ENCODE data around the gene ZNF891. TPM values are rescaled to one million over a fixed set of nuclear protein-coding genes. Genes with fewer than 3 reads are reported as not detected.

The ZNF891 gene
- total and polyA plus RNA-seq, 2 of the 13 experiments (the other 11 are each of a cell fraction or from before 2014, with no cell fraction given), result 1.3 to 2.1 TPM

- TF ChIP-seq ZNF281 (CRISPR knock-in tag; IDR thresholded peaks at IDR 0.05; ENCODE audit: borderline replicate concordance) (peak; percentile 50; the same call in 1 of the 2 replicates), PATZ1 (CRISPR knock-in tag; IDR thresholded peaks at IDR 0.05) (peak; percentile 36; the same call in 1 of the 2 replicates), ZNF337 (CRISPR knock-in tag; IDR thresholded peaks at IDR 0.05; ENCODE audit: borderline replicate concordance, low read depth) (no peak), ZMYM4 (CRISPR knock-in tag; IDR thresholded peaks at IDR 0.05) (peak; percentile 93), KLF16 (CRISPR knock-in tag; IDR thresholded peaks at IDR 0.05) (peak in 1 of 2 experiments; percentile 87; a peak in 2 of 4 replicates), SETDB1 (CRISPR knock-in tag; IDR thresholded peaks at IDR 0.05; ENCODE audit: borderline replicate concordance) (no peak), POLR2A (IDR thresholded peaks at IDR 0.05; ENCODE audit: insufficient read depth in 1 of 2, low read depth in 2 of 2, low read length in 2 of 2) (peak; percentile 94 to 95), ZMAT3 (CRISPR knock-in tag; conservative IDR thresholded peaks at IDR 0.05) (peak; percentile 93; the same call in 1 of the 2 replicates), ZNF232 (CRISPR knock-in tag; IDR thresholded peaks at IDR 0.05; ENCODE audit: borderline replicate concordance) (0 out of 2 replicates have a peak, but pooled peaks have one; percentile 27), ZSCAN22 (CRISPR knock-in tag; IDR thresholded peaks at IDR 0.05) (no peak), KAT2B (IDR thresholded peaks at IDR 0.05; ENCODE audit: borderline replicate concordance, low read depth, low read length) (no peak), PAWR (CRISPR knock-in tag; IDR thresholded peaks at IDR 0.05; ENCODE audit: borderline replicate concordance) (0 out of 2 replicates have a peak, but pooled peaks have one; percentile 28), ZBTB37 (CRISPR knock-in tag; IDR thresholded peaks at IDR 0.05) (no peak), ZBTB1 (CRISPR knock-in tag; IDR thresholded peaks at IDR 0.05; ENCODE audit: borderline replicate concordance) (0 out of 2 replicates have a peak, but pooled peaks have one; percentile 33), FOXO1 (CRISPR knock-in tag; IDR thresholded peaks at IDR 0.05) (peak; percentile 24; the same call in 1 of the 2 replicates), DNMT1 (CRISPR knock-in tag; IDR thresholded peaks at IDR 0.05) (no peak), E2F5 (CRISPR knock-in tag; conservative IDR thresholded peaks at IDR 0.05) (no peak; the same call in 1 of the 2 replicates), ZNF558 (CRISPR knock-in tag; IDR thresholded peaks at IDR 0.05; ENCODE audit: borderline replicate concordance) (peak; percentile 85; the same call in 1 of the 2 replicates), PBX2 (CRISPR knock-in tag; IDR thresholded peaks at IDR 0.05) (no peak), KDM2A (CRISPR knock-in tag; IDR thresholded peaks at IDR 0.05; ENCODE audit: borderline replicate concordance, low read depth) (peak; percentile 91), ZKSCAN1 (IDR thresholded peaks at IDR 0.05; ENCODE audit: low read length) (no peak)
These were observed at the start of gene ZNF891, which contains the start of gene ZNF10 (continued) for GRCh38 chr12:133130038-133130807.

Measured in HepG2 (cell line).